Mucosa of stomach (tissue), 1 donor: ENCODE data around the gene SPRY4.
A peak's percentile ranks its signal among the peaks of the same experiment; 100 is the strongest.

Source experiments
- H3K27me3 ChIP-seq: one replicate; pipeline ENCODE4 v1.7.0; 2013; ENCODE audit warnings: mild to moderate bottlenecking, low read length; ENCODE audit not compliant: control insufficient read depth, insufficient read depth
- H3K36me3 ChIP-seq: one replicate; pipeline ENCODE4 v1.7.0; 2013; ENCODE audit warnings: low read length; ENCODE audit not compliant: control insufficient read depth, insufficient read depth
- H3K4me1 ChIP-seq: one replicate; pipeline ENCODE4 v1.7.0; 2013; ENCODE audit warnings: mild to moderate bottlenecking, low read length; ENCODE audit not compliant: control insufficient read depth, insufficient read depth
- H3K4me3 ChIP-seq: one replicate; pipeline ENCODE4 v1.7.0; 2013; ENCODE audit warnings: low read length
- H3K9ac ChIP-seq: one replicate; pipeline ENCODE4 v1.7.0; 2013; ENCODE audit warnings: mild to moderate bottlenecking, low read length, moderate library complexity
- H3K9me3 ChIP-seq: one replicate; pipeline ENCODE4 v1.7.0; 2013; ENCODE audit warnings: mild to moderate bottlenecking, low read length, moderate library complexity; ENCODE audit not compliant: control insufficient read depth
- donor health status: Pancreatic carcinoma.

SPRY4 gene

DNA sequence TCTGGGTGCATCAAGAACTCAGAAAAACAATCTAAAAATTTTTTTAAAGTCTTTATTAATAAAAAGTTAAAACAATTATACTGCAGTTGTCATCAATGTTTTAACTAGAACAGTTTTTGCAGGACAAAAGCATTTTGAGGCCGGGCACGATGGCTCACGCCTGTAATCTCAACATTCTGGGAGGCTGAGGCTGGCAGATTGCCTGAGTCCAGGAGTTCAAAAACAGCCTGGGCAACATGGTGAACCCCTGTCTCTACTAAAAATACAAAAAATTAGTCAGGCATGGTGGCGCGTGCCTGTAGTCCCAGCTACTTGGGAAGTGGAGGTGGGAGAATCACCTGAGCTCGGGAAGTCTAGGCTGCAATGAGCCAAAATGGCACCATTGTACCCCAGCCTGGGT is 5.2 kb upstream of the SPRY4 start:
- no peak overlapping the region for H3K4me3 ChIP-seq
- H3K36me3 ChIP-seq: no peaks in the 10 kb centered on the region
- no peak overlapping the region for H3K9ac ChIP-seq
- H3K9me3 ChIP-seq: no peaks in the 10 kb centered on the region
- H3K27me3 ChIP-seq: no peaks in the 10 kb centered on the region
- peaks cover 10% of the 10 kb centered on the region for H3K4me1 ChIP-seq

DNA sequence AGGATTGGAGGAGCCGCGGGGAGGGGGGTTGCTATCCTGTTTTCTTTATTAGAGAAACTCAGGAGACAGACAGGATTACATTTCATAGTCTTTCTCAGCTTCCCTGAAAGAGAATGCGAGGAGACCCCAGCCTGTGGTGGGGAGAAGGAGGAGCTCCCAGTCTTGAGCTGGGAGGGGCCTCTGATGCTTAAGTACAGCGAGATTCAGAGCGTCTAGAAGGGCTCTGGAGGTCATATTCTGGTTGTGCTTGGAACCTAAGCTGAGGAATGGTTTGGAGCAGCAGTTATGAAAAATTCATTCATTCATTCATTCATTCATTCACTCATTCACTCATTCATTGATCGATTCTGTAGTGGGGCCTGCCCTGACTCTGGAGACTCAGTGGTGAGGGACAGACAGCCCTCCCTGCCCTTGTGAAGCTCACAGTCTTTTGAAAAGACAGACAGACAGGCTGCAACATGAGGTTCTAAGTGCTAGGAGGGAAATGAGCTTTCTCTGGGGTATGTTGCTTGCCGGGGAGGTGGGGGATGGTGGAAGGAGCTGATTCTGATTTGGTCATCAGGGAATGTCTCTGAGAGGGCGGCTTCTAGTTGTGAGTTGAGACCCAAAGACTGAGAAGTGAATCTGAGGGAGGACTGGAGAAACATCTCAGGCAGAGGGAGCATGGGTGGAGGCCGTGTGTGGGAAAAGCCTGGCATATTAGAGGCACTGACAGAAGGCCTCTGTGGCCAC is 2.5 kb upstream of the SPRY4 start:
- no peak overlapping the region for H3K4me3 ChIP-seq
- no peak overlapping the region for H3K9ac ChIP-seq
- no peaks in the 10 kb centered on the region for H3K9me3 ChIP-seq
- H3K4me1 ChIP-seq: peaks cover 26% of the 10 kb centered on the region
- no peaks in the 10 kb centered on the region for H3K36me3 ChIP-seq
- H3K27me3 ChIP-seq: no peaks in the 10 kb centered on the region

DNA sequence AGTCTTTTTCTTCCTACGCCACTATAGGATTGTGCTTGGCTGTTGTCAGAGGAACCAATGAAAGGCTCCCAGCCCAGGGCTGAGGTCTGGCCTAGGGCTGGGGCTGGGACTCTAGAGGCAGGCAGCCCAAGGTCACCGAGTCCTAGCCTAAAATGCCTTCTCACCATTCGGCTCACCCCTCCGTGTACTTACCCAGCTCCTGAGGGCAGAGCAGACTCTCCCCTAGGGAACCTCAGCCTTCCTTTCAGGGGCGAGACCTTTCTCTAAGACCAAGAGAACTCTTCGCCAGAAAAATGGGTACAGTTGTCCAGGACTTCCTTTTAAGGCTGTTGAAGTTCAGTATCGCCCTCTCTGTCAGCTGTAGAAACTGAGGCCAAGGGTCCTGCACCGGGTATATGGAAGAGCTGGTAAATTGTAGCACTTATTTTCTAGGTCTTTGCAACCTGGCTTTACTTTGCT is 1.7 kb upstream of the SPRY4 start:
- Histone ChIP-seq H3K4me3 (peak overlapping the region; percentile 10), H3K4me1 (peaks cover 30% of the 10 kb centered on the region), H3K9ac (peak overlapping the region; percentile 83), H3K36me3 (no peaks in the 10 kb centered on the region), H3K27me3 (no peaks in the 10 kb centered on the region), H3K9me3 (no peaks in the 10 kb centered on the region)

DNA sequence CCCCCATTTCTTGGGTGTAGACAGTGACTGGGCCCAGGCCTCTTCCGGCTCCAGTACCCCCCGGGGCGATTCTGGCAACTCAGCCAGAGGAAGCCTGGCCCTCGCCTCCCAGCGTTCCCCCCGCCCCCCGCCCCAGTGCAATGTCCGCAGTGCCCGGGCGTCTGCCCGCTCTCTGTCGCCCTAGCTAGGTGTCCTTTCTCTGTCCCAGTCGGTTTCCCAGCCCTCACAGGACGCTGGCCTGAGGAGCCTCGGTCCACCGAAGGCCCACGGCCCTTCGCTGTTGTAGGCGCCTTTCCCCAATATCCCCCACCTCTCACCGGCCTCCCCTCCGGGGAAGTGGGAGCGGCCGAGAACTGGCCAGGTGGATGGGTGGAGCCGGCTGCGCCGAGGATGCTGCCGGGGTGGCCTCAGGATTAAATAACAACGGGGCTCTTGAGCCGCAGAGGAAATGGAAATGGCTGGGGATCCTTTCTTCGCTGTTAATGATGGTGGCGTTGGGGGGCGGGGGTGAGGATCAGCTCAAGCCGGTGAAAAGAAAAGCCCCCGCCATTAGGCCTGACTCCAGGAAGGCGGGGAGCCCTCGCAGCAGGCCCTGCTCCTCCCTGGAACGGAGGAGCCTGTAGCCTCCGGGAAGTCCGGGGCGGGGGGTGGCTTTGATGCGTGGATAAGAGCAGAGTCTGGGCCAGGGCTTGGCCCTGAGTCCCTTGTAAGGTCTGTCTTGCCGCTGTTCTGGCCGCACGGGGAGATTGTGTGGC is 1.1 kb upstream of the SPRY4 start:
- Histone ChIP-seq H3K4me1 (peaks cover 36% of the 10 kb centered on the region), H3K36me3 (no peaks in the 10 kb centered on the region), H3K9ac (peak overlapping the region; percentile 83), H3K9me3 (no peaks in the 10 kb centered on the region), H3K4me3 (peak overlapping the region; percentile 10), H3K27me3 (no peaks in the 10 kb centered on the region)

DNA sequence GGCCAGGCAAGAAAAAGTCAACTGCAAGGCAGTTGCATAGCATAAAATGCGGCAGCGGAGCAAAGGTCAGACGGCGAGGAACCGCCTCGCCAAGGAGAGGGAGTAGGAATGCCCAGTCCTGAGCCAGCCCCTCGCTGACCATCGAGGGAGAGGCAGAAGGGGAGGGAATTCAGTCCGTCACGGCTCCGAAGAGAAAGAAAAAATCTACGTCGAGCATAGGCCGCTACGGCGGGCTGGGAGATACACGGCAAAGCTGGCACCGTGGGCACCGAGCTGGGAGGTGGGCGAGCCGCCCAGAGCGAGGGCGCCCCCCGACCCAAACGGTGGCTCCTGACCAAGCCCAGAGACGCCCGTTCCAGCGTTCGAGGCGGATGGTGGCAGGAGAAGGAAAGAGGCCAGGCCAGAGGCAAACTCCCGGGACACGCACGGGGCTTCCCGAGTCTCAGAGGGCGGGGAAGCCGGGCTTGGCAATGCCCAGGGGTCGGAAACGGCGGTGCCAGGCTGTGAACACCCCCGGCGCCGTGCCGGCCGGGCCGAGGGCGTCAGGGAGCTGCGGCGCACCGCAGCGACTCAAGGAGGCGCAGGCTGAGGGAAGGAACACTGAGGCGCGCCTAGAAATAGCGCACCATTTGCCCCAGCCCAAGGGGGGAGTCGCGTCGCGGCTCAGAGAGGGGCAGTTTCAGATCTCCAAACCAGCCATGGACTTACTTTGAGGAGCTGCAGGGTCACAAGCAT is 518 bp downstream of the SPRY4 start:
- H3K4me1 ChIP-seq: peaks cover 48% of the 10 kb centered on the region
- no peaks in the 10 kb centered on the region for H3K9me3 ChIP-seq
- H3K4me3 ChIP-seq: peak overlapping the region; percentile 67
- no peaks in the 10 kb centered on the region for H3K27me3 ChIP-seq
- H3K9ac ChIP-seq: peak overlapping the region; percentile 83
- H3K36me3 ChIP-seq: no peaks in the 10 kb centered on the region

DNA sequence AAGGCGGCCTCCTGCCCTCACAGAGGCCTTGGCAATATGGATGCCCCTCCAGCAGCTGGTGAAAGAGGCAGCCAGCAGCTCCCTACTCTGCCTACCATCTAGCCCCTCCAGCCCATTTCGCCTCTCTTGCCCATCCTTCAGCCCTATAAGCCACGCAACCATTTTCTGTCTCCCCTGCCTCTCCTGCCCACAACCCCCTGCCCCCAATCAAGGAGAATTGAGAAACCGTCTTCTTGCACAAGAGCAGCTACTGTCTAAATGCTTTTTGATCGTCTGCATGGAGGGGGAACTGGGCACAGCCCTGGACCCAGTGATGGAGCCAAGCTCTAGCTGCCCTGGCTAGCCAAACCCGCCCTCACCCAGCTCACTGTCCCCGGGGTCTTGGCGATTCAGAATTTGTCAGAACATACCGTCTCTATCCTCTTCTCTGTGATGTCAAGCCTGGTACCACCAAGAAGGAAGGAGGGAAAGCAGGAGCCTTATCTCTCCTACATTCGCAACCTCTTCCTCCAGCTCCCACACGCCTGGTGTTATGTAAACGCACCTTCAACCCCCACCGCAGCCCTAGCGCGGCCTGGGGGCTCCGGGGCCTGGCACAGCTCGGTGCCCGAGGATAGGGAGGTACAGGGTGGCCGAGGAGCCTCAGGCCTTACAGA is 1.2 kb downstream of the SPRY4 start:
- H3K9ac ChIP-seq: peak overlapping the region; percentile 83
- H3K4me1 ChIP-seq: peaks cover 52% of the 10 kb centered on the region
- H3K27me3 ChIP-seq: no peaks in the 10 kb centered on the region
- H3K36me3 ChIP-seq: no peaks in the 10 kb centered on the region
- H3K9me3 ChIP-seq: no peaks in the 10 kb centered on the region
- peak overlapping the region; percentile 67 for H3K4me3 ChIP-seq

DNA sequence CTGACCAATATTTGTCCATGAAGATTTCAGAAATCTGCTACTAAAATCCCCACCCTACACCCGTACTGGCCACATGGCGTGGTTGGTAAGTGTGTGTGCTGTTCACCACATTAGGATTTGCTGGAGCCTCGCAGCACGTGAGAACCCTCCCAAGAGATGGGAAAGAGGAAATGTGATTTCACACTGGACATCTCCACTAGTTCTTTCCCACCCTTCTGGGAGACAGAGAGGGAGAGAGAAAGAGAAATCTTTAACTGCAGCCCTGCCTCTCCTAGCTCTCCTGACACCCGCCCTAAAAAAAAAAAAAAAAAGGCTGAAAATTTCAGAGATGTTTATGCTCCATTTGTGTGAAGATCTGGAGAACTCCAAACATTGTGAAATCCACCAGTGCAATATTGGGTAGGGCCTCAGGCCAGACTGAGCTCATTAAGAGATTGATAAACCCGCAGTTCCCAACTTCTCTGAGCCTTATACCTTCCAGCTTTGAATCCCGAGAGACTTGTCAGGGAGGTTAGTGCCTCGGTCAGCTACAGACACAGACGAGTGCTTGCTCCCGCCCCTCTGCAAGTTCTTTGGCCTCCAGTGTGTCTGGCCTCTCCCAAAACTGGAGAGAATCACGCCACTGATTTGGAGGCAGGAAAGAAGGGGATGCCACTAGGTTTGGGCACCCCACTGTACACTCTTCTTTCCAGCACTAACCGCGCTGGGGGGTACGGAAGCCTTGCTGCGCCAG is 1.9 kb downstream of the SPRY4 start:
- Histone ChIP-seq H3K36me3 (no peaks in the 10 kb centered on the region), H3K4me3 (peak overlapping the region; percentile 67), H3K27me3 (no peaks in the 10 kb centered on the region), H3K9me3 (no peaks in the 10 kb centered on the region), H3K9ac (peak overlapping the region; percentile 83), H3K4me1 (peaks cover 52% of the 10 kb centered on the region)

DNA sequence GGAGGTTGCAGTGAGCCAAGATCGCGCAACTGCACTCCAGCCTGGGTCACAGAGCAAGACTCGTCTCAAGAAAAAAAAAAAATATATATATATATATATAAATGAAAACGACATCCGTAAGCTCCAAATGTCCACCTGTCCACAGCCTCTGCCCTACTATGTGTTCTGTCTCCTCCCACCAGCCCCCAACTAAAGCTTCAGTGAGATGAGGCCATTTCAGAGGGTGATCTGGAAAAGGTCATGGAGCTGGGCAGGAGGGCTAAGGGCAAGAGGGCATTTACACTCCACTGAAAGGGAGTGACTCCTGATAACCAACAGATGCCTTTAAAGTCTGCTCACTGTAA is 2.4 kb downstream of the SPRY4 start:
- Histone ChIP-seq H3K27me3 (no peaks in the 10 kb centered on the region), H3K4me1 (peaks cover 56% of the 10 kb centered on the region), H3K4me3 (no peak overlapping the region), H3K36me3 (no peaks in the 10 kb centered on the region), H3K9me3 (no peaks in the 10 kb centered on the region), H3K9ac (no peak overlapping the region)

DNA sequence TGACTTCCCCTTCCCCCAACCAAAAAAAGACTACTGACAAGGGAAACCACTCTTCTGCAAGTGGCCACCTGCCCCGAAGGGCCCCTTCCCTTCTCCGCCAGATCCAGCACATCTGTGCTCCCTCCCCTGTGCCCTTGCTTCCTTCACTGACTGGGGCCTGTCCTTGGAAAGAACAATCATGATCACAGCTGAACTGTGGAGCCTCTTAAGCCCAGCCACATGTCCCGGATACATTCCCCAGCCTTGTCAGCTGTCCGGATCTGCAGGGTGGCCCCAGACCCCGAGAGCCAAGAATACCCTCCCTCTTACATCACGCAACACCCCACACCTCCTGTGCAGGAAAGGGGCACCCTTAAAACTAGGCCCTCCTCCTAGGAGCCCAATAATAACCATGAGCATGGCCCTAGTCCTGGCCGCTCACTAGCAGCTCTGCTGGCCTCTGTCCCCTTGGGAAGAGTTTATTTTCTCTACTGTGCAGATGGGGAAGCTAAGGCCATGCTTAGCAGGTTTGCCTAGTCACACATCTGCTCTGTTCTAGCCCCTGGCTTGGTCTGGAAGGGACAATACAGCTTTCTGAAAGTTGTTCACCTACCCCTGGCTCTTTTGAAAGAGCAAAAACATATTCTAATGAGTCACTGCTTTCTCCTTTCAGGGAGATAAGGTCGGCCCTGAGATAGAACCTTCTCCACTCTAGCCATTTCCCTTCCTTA is 3.8 kb downstream of the SPRY4 start:
- peak overlapping the region; percentile 23 for H3K9ac ChIP-seq
- H3K36me3 ChIP-seq: no peaks in the 10 kb centered on the region
- no peaks in the 10 kb centered on the region for H3K27me3 ChIP-seq
- no peaks in the 10 kb centered on the region for H3K9me3 ChIP-seq
- H3K4me1 ChIP-seq: peaks cover 53% of the 10 kb centered on the region
- no peak overlapping the region for H3K4me3 ChIP-seq

DNA sequence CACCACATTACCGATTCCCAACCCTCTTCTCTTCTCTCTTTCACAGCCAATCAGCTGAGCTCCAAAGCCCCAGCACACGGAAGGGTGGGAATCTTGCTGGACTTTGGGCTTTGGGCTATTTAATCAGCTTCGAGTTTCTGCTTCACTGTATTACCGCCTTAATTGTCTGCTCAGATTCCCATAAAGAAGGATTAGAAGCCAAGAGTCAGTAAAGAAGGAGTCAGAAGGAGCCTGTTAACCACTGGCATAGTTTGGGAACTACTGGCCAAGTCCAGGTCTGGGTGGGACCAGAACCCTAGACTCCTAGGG is 4.4 kb downstream of the SPRY4 start:
- Histone ChIP-seq H3K4me3 (no peak overlapping the region), H3K4me1 (peaks cover 56% of the 10 kb centered on the region), H3K27me3 (no peaks in the 10 kb centered on the region), H3K36me3 (no peaks in the 10 kb centered on the region), H3K9me3 (no peaks in the 10 kb centered on the region), H3K9ac (peak overlapping the region; percentile 23)
